HepG2 (cell line): ENCODE results near the gene CAPG. TPM values are rescaled to one million over a fixed set of nuclear protein-coding genes. Genes with fewer than 3 reads are reported as not detected.

Experiments used
- FOSL1 ChIP-seq: sonication (generic); formaldehyde crosslinking; IDR thresholded peaks from 2 replicates; pipeline ENCODE4 v1.9.0; 2021; ENCODE audit warnings: missing genetic modification reagents, borderline replicate concordance
- KMT2B ChIP-seq: IDR thresholded peaks from 2 replicates; pipeline ENCODE4 v1.6.1; 2016; ENCODE audit warnings: missing genetic modification reagents, missing compliant biosample characterization
- MIXL1 ChIP-seq: IDR thresholded peaks from 2 replicates; pipeline ENCODE4 v1.6.1; 2016
- MTA1 ChIP-seq: sonication (generic); formaldehyde crosslinking; IDR thresholded peaks from 2 replicates; pipeline ENCODE4 v1.4.0; 2020; ENCODE audit warnings: missing genetic modification reagents, mild to moderate bottlenecking, borderline replicate concordance
- MTF2 ChIP-seq: sonication (generic); formaldehyde crosslinking; IDR thresholded peaks from 2 replicates; pipeline ENCODE4 v1.5.0; 2020; ENCODE audit warnings: missing genetic modification reagents, borderline replicate concordance
- REPIN1 ChIP-seq: sonication (generic); formaldehyde crosslinking; IDR thresholded peaks from 2 replicates; pipeline ENCODE4 v1.8.0; 2022; ENCODE audit warnings: missing genetic modification reagents, low read depth, mild to moderate bottlenecking, borderline replicate concordance
- SCMH1 ChIP-seq: sonication (generic); formaldehyde crosslinking; IDR thresholded peaks from 2 replicates; pipeline ENCODE4 v1.9.0; 2021; ENCODE audit warnings: missing genetic modification reagents, mild to moderate bottlenecking, borderline replicate concordance
- TARDBP ChIP-seq: sonication (generic); formaldehyde crosslinking; IDR thresholded peaks from 2 replicates; pipeline ENCODE4 v1.8.0; 2022; ENCODE audit warnings: mild to moderate bottlenecking, missing genetic modification reagents
- ZEB1 ChIP-seq: IDR thresholded peaks from 2 replicates; pipeline ENCODE4 v1.6.1; 2012; ENCODE audit warnings: mild to moderate bottlenecking, low read depth, inconsistent platforms; ENCODE audit not compliant: insufficient replicate concordance
- ZNF17 ChIP-seq: sonication (generic); formaldehyde crosslinking; IDR thresholded peaks from 2 replicates; pipeline ENCODE4 v1.5.0; 2020; ENCODE audit warnings: mild to moderate bottlenecking, missing genetic modification reagents
- ZNF253 ChIP-seq: sonication (generic); formaldehyde crosslinking; IDR thresholded peaks from 2 replicates; pipeline ENCODE4 v1.8.0; 2022; ENCODE audit warnings: mild to moderate bottlenecking, missing genetic modification reagents, borderline replicate concordance
- ZNF33B ChIP-seq: sonication (generic); formaldehyde crosslinking; IDR thresholded peaks from 2 replicates; pipeline ENCODE4 v1.5.1; 2020; ENCODE audit warnings: mild to moderate bottlenecking, missing genetic modification reagents
- ZNF343 ChIP-seq: sonication (generic); formaldehyde crosslinking; IDR thresholded peaks from 2 replicates; pipeline ENCODE4 v1.4.0; 2020; ENCODE audit warnings: mild to moderate bottlenecking, missing genetic modification reagents
- ZNF354B ChIP-seq: sonication (generic); formaldehyde crosslinking; IDR thresholded peaks from 2 replicates; pipeline ENCODE4 v1.8.0; 2022; ENCODE audit warnings: mild to moderate bottlenecking, missing genetic modification reagents
- ZNF484 ChIP-seq: sonication (generic); formaldehyde crosslinking; IDR thresholded peaks from 2 replicates; pipeline ENCODE4 v1.5.1; 2020; ENCODE audit warnings: mild to moderate bottlenecking, low read depth, missing genetic modification reagents, borderline replicate concordance
- ZNF501 ChIP-seq: sonication (generic); formaldehyde crosslinking; IDR thresholded peaks from 2 replicates; pipeline ENCODE4 v1.5.1; 2020; ENCODE audit warnings: mild to moderate bottlenecking, moderate library complexity, missing genetic modification reagents
- polyA plus RNA-seq, 8 experiments: library from polyadenylated mRNA; depleted of rRNA in 3 of 8; stranded (reverse) in 7 of 8; unstranded in 1 of 8; fragments of >200 nt; fragmentation: Illumina TruSeq in 4 of 8; extraction: Trizol in 4 of 8; gene quantifications; 2 replicates each; pipeline versions ENCODE4 v1.2.1 to v1.2.3, GENCODE V29; 2011 to 2016; ENCODE audit warnings: low read depth in 4 of 8, missing spikeins in 1 of 8, mixed read lengths in 1 of 8; ENCODE audit not compliant: insufficient read depth in 1 of 8
- total RNA-seq, 5 experiments: library from RNA; depleted of rRNA; stranded (reverse); fragments of >200 nt; fragmentation: Illumina TruSeq; extraction: Trizol; gene quantifications; 2 replicates each; pipeline ENCODE4 v1.2.3, GENCODE V29; 2016; ENCODE audit warnings: low read depth in 1 of 5
- TF ChIP-seq, protein P1 (sequence below): IDR thresholded peaks from 2 replicates; pipeline ENCODE4 v1.6.1; 2016; ENCODE audit warnings: control low read depth
- TF ChIP-seq, protein P2 (sequence below): sonication (generic); formaldehyde crosslinking; IDR thresholded peaks from one replicate; pipeline ENCODE4 v1.5.1; 2020; ENCODE audit warnings: mild to moderate bottlenecking, missing genetic modification reagents; ENCODE audit errors: not compliant biosample characterization
- TF ChIP-seq, protein P3 (sequence below): sonication (generic); formaldehyde crosslinking; IDR thresholded peaks from 2 replicates; pipeline ENCODE4 v1.4.0; 2020; ENCODE audit warnings: missing genetic modification reagents

The CAPG gene
- total and polyA plus RNA-seq, 2 of the 13 experiments (the other 11 are each of a cell fraction or from before 2014, with no cell fraction given) = 12.7 to 18.2 TPM

DNA sequence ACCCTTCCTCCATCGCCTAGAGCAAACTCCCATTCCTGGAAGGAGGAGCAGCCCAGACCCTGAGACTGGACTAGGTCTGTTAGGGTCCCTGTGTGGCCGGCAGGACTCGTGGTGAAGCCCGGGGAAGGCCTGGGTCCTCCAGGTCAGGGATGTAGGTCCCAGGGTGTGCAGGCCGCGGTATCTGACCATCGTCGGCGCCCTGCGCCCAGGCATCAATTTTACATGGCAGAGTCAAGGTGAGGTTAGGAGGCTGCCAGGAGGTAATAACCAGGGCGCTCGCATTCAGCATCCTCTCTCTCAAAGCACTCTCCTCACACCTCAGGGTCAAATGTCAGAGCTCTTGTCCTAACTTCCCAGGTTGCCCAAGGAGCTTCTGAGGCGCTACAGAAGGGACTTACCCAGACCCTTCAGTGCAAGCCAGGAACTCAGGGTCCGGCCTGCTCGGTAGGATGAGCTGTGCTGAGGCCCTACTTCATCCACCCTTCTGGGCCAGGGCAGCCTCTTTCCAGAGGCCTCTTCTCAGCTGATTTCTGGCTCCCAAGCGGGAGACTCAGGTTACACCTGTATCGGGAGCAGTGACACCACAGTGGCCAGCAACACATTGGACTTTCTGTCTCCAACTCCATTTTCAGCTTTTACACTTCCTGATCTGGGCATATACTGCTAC is 9.0 kb upstream of the CAPG start (continued):
- no peak for TF ChIP-seq ZNF501
- no peak for TF ChIP-seq MIXL1
- TF ChIP-seq, protein P1, sequence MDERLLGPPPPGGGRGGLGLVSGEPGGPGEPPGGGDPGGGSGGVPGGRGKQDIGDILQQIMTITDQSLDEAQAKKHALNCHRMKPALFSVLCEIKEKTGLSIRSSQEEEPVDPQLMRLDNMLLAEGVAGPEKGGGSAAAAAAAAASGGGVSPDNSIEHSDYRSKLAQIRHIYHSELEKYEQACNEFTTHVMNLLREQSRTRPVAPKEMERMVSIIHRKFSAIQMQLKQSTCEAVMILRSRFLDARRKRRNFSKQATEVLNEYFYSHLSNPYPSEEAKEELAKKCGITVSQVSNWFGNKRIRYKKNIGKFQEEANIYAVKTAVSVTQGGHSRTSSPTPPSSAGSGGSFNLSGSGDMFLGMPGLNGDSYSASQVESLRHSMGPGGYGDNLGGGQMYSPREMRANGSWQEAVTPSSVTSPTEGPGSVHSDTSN (CRISPR knock-in tag) = no peak
- TF ChIP-seq ZNF343 (CRISPR knock-in tag) = 0 out of 2 replicates have a peak, but pooled peaks have one; percentile 24
- TF ChIP-seq ZNF33B (CRISPR knock-in tag) = 0 out of 2 replicates have a peak, but pooled peaks have one; percentile 14
- TF ChIP-seq, protein P2, sequence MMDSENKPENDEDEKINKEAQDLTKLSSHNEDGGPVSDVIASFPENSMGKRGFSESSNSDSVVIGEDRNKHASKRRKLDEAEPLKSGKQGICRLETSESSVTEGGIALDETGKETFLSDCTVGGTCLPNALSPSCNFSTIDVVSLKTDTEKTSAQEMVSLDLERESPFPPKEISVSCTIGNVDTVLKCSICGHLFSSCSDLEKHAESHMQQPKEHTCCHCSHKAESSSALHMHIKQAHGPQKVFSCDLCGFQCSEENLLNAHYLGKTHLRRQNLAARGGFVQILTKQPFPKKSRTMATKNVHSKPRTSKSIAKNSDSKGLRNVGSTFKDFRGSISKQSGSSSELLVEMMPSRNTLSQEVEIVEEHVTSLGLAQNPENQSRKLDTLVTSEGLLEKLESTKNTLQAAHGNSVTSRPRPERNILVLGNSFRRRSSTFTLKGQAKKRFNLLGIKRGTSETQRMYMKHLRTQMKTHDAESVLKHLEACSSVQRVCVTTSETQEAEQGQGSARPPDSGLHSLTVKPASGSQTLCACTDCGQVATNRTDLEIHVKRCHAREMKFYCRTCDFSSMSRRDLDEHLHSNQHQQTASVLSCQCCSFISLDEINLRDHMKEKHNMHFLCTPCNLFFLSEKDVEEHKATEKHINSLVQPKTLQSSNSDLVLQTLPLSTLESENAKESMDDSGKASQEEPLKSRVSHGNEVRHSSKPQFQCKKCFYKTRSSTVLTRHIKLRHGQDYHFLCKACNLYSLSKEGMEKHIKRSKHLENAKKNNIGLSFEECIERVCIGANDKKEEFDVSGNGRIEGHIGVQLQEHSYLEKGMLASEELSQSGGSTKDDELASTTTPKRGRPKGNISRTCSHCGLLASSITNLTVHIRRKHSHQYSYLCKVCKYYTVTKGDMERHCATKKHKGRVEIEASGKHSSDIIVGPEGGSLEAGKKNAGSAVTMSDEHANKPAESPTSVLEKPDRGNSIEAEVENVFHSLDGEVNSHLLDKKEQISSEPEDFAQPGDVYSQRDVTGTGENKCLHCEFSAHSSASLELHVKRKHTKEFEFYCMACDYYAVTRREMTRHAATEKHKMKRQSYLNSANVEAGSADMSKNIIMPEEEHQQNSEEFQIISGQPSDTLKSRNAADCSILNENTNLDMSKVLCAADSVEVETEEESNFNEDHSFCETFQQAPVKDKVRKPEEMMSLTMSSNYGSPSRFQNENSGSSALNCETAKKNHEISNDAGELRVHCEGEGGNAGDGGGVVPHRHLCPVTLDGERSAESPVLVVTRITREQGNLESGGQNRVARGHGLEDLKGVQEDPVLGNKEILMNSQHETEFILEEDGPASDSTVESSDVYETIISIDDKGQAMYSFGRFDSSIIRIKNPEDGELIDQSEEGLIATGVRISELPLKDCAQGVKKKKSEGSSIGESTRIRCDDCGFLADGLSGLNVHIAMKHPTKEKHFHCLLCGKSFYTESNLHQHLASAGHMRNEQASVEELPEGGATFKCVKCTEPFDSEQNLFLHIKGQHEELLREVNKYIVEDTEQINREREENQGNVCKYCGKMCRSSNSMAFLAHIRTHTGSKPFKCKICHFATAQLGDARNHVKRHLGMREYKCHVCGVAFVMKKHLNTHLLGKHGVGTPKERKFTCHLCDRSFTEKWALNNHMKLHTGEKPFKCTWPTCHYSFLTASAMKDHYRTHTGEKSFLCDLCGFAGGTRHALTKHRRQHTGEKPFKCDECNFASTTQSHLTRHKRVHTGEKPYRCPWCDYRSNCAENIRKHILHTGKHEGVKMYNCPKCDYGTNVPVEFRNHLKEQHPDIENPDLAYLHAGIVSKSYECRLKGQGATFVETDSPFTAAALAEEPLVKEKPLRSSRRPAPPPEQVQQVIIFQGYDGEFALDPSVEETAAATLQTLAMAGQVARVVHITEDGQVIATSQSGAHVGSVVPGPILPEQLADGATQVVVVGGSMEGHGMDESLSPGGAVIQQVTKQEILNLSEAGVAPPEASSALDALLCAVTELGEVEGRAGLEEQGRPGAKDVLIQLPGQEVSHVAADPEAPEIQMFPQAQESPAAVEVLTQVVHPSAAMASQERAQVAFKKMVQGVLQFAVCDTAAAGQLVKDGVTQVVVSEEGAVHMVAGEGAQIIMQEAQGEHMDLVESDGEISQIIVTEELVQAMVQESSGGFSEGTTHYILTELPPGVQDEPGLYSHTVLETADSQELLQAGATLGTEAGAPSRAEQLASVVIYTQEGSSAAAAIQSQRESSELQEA (CRISPR knock-in tag) = no peak
- no peak for TF ChIP-seq KMT2B (CRISPR knock-in tag)
- no peak for TF ChIP-seq ZNF17 (CRISPR knock-in tag)
- no peak for TF ChIP-seq ZNF354B (CRISPR knock-in tag)
- TF ChIP-seq MTA1 (CRISPR knock-in tag) = no peak
- TF ChIP-seq REPIN1 (CRISPR knock-in tag) = peak; percentile 12; the same call in 1 of the 2 replicates
- no peak for TF ChIP-seq ZNF484 (CRISPR knock-in tag)
- peak; percentile 4; the same call in 1 of the 2 replicates for TF ChIP-seq TARDBP
- TF ChIP-seq SCMH1 = no peak
- no peak for TF ChIP-seq FOSL1 (CRISPR knock-in tag)
- TF ChIP-seq, protein P3, sequence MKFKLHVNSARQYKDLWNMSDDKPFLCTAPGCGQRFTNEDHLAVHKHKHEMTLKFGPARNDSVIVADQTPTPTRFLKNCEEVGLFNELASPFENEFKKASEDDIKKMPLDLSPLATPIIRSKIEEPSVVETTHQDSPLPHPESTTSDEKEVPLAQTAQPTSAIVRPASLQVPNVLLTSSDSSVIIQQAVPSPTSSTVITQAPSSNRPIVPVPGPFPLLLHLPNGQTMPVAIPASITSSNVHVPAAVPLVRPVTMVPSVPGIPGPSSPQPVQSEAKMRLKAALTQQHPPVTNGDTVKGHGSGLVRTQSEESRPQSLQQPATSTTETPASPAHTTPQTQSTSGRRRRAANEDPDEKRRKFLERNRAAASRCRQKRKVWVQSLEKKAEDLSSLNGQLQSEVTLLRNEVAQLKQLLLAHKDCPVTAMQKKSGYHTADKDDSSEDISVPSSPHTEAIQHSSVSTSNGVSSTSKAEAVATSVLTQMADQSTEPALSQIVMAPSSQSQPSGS = no peak
- TF ChIP-seq MTF2 = no peak
- no peak for TF ChIP-seq ZNF253 (CRISPR knock-in tag)
- TF ChIP-seq ZEB1 = no peak
